Tibial nerve (tissue), 4 donors: ENCODE measurements around the gene SUV39H1. TPM values are rescaled to one million over a fixed set of nuclear protein-coding genes. Genes with fewer than 3 reads are reported as not detected.
"Not testable (repeated sequence)": the region's sequence is repeated elsewhere in the genome, so short reads cannot be mapped to it uniquely, and the experiment has no call there.

ENCODE experiments used
- DNase-seq, 2 donors: peaks; one replicate each; pipeline ENCODE4 v3.0.0-alpha.2; 2019; ENCODE audit warnings: low spot score in 2 of 2
- H3K27ac ChIP-seq, 4 donors: fragments of 200-600 bp; sonication (generic) in 3 of 4; one replicate each; pipeline ENCODE4 v1.5.1; 2017 to 2019; ENCODE audit warnings: mild to moderate bottlenecking in 1 of 4
- H3K27me3 ChIP-seq, 2 donors: fragments of 200-600 bp; sonication (generic) in 1 of 2; one replicate each; pipeline versions ENCODE4 v1.5.1 to v1.6.0; 2017 to 2019
- H3K36me3 ChIP-seq, 3 donors: fragments of 200-600 bp; sonication (generic); one replicate each; pipeline ENCODE4 v1.5.1; 2018 to 2019
- H3K4me1 ChIP-seq, 4 donors: fragments of 200-600 bp; sonication (generic) in 3 of 4; one replicate each; pipeline ENCODE4 v1.5.1; 2017 to 2019
- H3K4me3 ChIP-seq, 4 donors: fragments of 200-600 bp; sonication (generic) in 3 of 4; one replicate each; pipeline ENCODE4 v1.5.1; 2017 to 2019; ENCODE audit warnings: mild to moderate bottlenecking in 1 of 4, moderate library complexity in 1 of 4
- H3K9me3 ChIP-seq, 4 donors: fragments of 200-600 bp; sonication (generic) in 3 of 4; one replicate each; pipeline ENCODE4 v1.5.1; 2017 to 2019
- EP300 ChIP-seq, 2 donors: sonication (generic); formaldehyde crosslinking; IDR thresholded peaks; one replicate each; pipeline ENCODE4 v1.6.1; 2017; ENCODE audit warnings: antibody characterized with exemption in 2 of 2, mild to moderate bottlenecking in 1 of 2
- POLR2A ChIP-seq, 2 donors: fragments of 450-650 bp; IDR thresholded peaks; one replicate each; pipeline ENCODE4 v1.6.1; 2017; ENCODE audit warnings: antibody characterized with exemption in 2 of 2, mild to moderate bottlenecking in 2 of 2, moderate library complexity in 2 of 2
- WGBS, 2 donors: methylation state at CpG; one replicate each; pipeline ENCODE4 v1.1.5; 2018; 5-methylcytosine and 5-hydroxymethylcytosine counted together
- total RNA-seq, 4 donors: library from RNA; depleted of rRNA; stranded (reverse); fragments of >200 nt; gene quantifications; one replicate each; pipeline ENCODE4 v1.1.0, GENCODE V29; 2016
- TF ChIP-seq, protein P1 (sequence below), 5 experiments: fragments of 200-600 bp in 3 of 5; fragments of 450-650 bp in 2 of 5; sonication (generic) in 3 of 5; IDR thresholded peaks; one replicate each; pipeline ENCODE4 v1.5.1; 2016 to 2019; ENCODE audit warnings: antibody characterized with exemption in 5 of 5, mild to moderate bottlenecking in 3 of 5, moderate library complexity in 2 of 5

Gene SUV39H1
- total RNA-seq, result 10 to 100 TPM in 1 of 4 donors, 1 to 10 TPM in 3; 4.2 to 10.0 (median 5.2) TPM

GRCh38 chrX:48696301-48696908, at the start of gene SUV39H1:
Gene SUV39H1 (plus strand): TSS chrX:48696734. CDS start chrX:48696785, 51 bp downstream.
- peak within 1 kb of the TSS; percentile 30 to 84 (median 52) for H3K4me3 ChIP-seq
- H3K27me3 ChIP-seq, result peaks cover 0 to 4% of the 10 kb centered on the region in 2 donors
- peak; percentile 70 to 88 for TF ChIP-seq POLR2A (IDR thresholded peaks at IDR 0.05)
- peak; percentile 30 to 94 for TF ChIP-seq EP300 (IDR thresholded peaks at IDR 0.05)
- TF ChIP-seq, protein P1, sequence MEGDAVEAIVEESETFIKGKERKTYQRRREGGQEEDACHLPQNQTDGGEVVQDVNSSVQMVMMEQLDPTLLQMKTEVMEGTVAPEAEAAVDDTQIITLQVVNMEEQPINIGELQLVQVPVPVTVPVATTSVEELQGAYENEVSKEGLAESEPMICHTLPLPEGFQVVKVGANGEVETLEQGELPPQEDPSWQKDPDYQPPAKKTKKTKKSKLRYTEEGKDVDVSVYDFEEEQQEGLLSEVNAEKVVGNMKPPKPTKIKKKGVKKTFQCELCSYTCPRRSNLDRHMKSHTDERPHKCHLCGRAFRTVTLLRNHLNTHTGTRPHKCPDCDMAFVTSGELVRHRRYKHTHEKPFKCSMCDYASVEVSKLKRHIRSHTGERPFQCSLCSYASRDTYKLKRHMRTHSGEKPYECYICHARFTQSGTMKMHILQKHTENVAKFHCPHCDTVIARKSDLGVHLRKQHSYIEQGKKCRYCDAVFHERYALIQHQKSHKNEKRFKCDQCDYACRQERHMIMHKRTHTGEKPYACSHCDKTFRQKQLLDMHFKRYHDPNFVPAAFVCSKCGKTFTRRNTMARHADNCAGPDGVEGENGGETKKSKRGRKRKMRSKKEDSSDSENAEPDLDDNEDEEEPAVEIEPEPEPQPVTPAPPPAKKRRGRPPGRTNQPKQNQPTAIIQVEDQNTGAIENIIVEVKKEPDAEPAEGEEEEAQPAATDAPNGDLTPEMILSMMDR (IDR thresholded peaks at IDR 0.05), result peak in 1 of 5 experiments; percentile 14
- DNase-seq, result peak; percentile 65 to 76
- 0 to 33% methylated on average over 15 to 65 of the region's 66 CpGs for WGBS, 2 donors
- H3K9me3 ChIP-seq, result no peaks in the 10 kb centered on the region
- H3K36me3 ChIP-seq, result peaks cover 0 to 27% (median 0%) of the 10 kb centered on the region in 3 donors
- H3K4me1 ChIP-seq, result peaks cover 0 to 19% (median 0%) of the 10 kb centered on the region in 4 donors
- H3K27ac ChIP-seq, result peak within 1 kb of the TSS; percentile 89 to 96 (median 90)

GRCh38 chrX:48648336-48648751, 48.2 kb upstream of the SUV39H1 start:
- Histone ChIP-seq H3K27me3 (peaks cover 0 to under 1% of the 10 kb centered on the region in 2 donors), H3K4me3 (no peak overlapping the region), H3K36me3 (no peaks in the 10 kb centered on the region), H3K27ac (peak overlapping the region in 2 of 4 donors; percentile 46 to 61), H3K9me3 (no peaks in the 10 kb centered on the region), H3K4me1 (peaks cover 0 to 9% (median 0%) of the 10 kb centered on the region in 4 donors)
- DNase-seq, result peak; percentile 15 to 56
- WGBS, 2 donors, result 2 to 34% methylated on average over 6 of the region's 6 CpGs
- TF ChIP-seq, protein P1 (IDR thresholded peaks at IDR 0.05), result peak in 4 of 5 experiments; percentile 23 to 50 (median 24)
- TF ChIP-seq EP300 (IDR thresholded peaks at IDR 0.05), result peak in 1 of 2 donors; percentile 21
- no peak for TF ChIP-seq POLR2A (IDR thresholded peaks at IDR 0.05)

- Histone ChIP-seq H3K27ac (peak overlapping the region in 1 of 4 donors; percentile 61), H3K4me3 (no peak overlapping the region), H3K4me1 (peaks cover 0 to 9% (median 0%) of the 10 kb centered on the region in 4 donors), H3K36me3 (no peaks in the 10 kb centered on the region), H3K9me3 (no peaks in the 10 kb centered on the region), H3K27me3 (peaks cover 0 to 3% of the 10 kb centered on the region in 2 donors)
- TF ChIP-seq EP300 (IDR thresholded peaks at IDR 0.05) (no peak), POLR2A (IDR thresholded peaks at IDR 0.05) (no peak)
- TF ChIP-seq, protein P1 (IDR thresholded peaks at IDR 0.05), result no peak
- no peak for DNase-seq
- WGBS, 2 donors, result 76 to 81% methylated on average over 3 of the region's 3 CpGs
Measured at GRCh38 chrX:48649102-48649501, 47.4 kb upstream of the SUV39H1 start.

DNA sequence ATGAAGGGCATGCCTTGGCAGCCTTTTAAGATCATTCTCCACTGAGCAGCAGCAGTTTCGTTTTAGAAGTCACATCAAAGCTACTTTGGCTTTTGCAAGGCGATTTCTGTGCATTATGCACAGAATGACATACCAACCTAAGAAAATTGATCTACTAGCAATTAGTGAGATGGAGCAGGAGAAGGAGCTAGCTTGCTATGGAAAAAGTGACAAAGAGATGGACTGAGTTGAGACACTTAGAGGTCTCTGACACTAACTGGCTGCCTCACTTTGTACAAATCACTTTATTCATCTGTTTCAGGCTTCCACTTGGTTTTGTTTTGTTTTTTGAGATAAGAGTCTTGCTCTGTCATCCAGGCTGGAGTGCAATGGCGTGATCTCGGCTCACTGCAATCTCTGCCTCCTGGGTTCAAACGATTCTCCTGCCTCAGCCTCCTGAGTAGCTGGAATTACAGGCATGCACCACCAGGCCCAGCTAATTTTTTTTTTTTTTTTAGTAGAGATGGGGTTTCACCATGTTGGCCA, 44.4 kb upstream of the SUV39H1 start:
- H3K27me3 ChIP-seq, H3K4me3 ChIP-seq, H3K36me3 ChIP-seq, H3K4me1 ChIP-seq, H3K9me3 ChIP-seq, H3K27ac ChIP-seq, DNase-seq: not testable (repeated sequence)
- WGBS, 2 donors, result 65 to 73% methylated on average over 5 of the region's 5 CpGs

DNA sequence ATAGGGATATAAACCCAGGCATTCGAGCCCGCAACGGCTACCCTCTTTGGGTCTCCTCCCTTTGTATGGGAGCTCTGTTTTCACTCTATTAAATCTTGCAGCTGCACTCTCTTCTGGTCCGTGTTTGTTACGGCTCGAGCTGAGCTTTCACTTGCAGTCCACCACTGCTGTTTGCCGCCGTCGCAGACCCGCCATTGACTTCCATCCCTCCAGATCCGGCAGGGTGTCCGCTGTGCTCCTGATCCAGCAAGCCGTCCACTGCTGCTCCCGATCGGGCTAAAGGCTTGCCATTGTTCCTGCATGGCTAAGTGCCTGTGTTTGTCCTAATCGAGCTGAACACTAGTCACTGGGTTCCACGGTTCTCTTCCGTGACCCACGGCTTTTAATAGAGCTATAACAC, 41.8 kb upstream of the SUV39H1 start:
- not testable (repeated sequence) for H3K4me3 ChIP-seq, H3K4me1 ChIP-seq, H3K27ac ChIP-seq, H3K36me3 ChIP-seq, H3K27me3 ChIP-seq, DNase-seq, H3K9me3 ChIP-seq
- 22 to 57% methylated on average over 19 of the region's 19 CpGs for WGBS, 2 donors

DNA sequence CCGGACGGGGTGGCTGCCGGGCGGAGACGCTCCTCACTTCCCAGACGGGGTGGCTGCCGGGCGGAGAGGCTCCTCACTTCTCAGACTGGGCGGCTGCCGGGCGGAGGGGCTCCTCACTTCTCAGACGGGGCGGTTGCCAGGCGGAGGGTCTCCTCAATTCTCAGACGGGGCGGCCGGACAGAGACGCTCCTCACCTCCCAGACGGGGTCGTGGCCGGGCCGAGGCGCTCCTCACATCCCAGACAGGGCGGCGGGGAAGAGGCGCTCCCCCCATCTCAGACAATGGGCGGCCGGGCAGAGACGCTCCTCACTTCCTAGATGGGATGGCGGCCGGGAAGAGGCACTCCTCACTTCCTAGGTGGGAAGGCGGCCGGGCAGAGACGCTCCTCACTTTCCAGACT, 36.8 kb upstream of the SUV39H1 start:
- not testable (repeated sequence) for DNase-seq, H3K4me1 ChIP-seq, H3K27me3 ChIP-seq, H3K4me3 ChIP-seq, H3K9me3 ChIP-seq, H3K27ac ChIP-seq, H3K36me3 ChIP-seq
- 93 to 96% methylated on average over 19 to 30 of the region's 34 CpGs for WGBS, 2 donors
